Astrocyte of the hippocampus (primary cell): Measurements from ENCODE around the gene SLC12A5.
A peak's percentile ranks its signal among the peaks of the same experiment; 100 is the strongest.
"Not testable (repeated sequence)": the region's sequence is repeated elsewhere in the genome, so short reads cannot be mapped to it uniquely, and the experiment has no call there.

Experiments
- DNase-seq: peaks from one replicate; pipeline ENCODE4 v3.0.0; 2011; ENCODE audit warnings: low read depth, low spot score

The SLC12A5 gene

DNA sequence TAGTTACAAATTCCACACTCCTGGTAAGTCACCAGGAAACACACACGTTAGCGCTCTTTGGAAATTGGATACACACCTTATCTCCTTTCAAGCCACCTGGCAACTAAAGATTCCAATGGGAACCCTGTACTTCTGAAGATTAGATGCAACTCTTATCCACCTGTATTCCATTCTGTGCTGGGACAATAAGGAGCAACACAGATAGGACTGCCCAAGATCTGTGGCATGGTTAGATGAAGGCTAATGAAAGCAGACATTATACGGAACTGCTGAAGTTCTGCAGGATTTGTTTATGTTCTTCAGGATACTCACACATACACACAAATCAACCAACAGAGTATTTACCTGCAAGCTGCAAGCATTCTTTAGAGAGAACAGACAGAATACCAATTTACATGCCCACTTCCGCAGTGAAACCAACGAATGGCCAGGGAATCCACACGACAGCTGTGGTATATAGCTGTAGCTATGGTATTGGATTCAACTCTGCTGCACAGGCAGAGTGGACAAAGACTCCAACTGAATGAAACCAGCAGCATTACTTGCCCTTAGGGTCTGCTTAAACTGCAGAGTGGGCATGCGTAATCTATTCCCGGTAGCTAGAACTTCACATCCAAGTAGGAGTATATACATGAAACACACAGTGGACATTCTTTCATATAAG, 48.8 kb downstream of the SLC12A5 start:
- DNase-seq, result no peak

DNA sequence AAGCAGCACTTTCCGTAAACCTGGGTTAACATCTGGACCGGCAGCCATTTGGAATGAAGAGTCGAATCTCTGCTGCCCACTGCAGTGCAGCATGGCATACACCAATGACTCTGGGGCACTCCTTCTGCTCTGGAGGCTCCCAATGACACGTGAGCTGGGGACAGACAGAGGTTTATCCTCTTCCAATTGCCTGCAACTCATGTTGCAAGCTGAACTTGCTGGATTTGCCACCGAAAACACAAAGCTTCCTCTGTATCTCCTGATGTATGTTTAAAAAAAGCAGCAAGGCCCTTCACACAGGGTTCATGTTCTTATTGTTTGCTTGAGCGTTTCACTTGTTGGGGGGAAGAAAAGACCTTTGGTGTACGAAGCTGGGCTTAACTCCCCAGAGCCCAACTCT, 49.9 kb downstream of the SLC12A5 start:
- no peak for DNase-seq

DNA sequence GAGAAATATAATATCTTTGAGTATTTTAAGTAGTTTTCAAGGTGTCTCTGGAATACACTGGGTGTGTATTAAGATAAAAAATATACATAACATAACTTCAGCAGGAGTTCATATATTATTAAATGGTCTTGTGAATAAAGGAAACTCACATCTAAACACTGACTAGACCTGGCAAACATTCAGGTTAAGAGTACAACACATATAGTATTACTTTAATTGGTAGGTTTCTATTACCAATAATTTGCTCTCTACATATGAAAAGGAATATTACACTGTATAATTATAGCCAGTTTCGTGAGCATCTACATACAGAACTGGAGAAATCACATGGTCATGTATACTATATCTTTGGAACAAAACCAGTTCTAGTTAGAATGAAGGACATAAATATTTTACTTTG, 52.1 kb downstream of the SLC12A5 start:
- DNase-seq, result no peak

DNA sequence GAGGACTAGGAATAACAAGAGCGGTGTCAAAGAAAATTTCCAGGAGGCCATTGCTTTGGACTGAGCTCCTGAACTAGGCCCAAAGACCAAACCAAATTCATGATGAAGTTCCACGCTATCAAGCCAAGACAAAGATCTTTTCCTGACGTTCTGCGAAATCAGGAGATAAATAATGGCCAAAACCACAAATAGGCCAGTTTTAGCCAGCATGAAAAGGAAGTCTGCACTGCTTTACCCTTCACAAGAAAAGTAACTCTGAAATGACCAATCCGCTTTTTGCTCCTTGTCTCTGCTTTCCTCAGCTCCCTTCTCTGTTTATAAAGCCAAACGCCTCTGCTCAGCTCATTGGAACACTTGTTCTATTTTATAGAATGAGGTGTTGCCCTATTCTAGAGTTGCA, 54.1 kb downstream of the SLC12A5 start:
- no peak for DNase-seq

DNA sequence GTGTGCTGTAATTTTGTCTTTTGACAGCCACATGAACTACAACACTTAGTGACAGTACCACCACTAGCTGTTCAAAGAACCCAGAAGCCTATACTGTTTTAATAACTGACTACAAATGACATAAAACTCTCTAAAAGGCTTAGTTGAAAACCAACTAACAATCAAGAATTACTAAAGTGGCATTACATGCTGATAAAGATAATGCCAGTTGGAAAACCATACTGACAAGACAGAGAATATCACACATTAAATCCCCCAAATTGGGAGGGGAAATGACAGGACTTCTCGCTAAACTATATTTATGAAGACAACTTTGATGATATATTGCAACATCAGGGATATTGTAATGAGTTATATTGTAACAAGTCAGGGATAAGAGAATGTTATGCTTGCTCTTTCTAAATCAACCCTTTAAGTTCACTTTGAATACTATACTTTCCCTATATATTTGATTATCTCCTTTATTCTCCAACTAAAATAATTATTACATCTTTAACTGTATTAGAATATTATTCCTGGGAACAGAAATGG, 54.6 kb downstream of the SLC12A5 start:
- DNase-seq, result no peak

DNA sequence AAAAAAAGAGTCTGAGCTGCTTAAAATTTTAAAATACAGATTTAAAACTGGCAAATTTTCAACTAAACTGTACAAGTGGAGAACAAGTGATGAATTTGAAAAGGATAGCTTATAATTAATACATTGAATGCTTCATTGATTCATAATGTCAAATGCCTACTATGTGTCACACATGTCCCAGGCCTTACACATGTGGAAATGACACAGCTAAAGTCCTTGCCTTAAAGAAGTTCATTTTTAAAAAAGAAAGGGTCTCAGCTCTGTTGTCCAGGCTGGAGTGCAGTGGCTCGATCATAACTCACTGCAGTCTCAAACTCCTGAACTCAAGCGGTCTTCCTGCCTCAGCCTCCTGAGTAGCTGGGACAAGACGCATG, 55.8 kb downstream of the SLC12A5 start:
- no peak for DNase-seq

DNA sequence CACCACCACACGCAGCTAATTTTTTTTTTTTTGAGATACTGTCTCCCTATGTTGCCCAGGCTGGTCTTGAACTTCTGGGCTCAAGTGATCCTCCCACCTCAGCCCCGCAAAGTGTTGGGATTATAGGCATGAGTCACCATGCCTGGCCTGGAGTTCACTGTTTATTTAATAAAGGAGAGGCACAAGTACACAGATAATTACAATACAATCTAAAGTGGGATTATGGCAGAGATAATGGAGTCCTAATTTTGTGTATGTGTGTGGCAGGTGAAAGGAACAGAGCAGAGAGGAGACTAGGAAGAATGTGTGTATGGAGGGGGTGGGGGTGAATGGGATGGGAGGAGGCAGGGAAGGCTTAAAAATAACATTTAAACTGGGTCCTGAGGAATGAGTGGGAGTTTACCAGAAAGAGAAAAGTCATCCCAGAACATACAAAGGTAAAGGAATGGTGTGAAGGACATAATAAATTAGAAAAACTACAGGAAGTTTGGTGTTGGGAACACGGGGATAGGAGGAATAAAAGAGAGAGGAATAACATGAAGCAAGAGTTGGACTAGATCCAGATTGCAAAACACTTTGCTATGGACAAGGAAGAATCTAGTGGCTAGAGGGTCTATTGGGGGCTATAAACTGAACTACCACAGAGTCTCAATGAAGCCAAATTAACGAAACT, 56.3 kb downstream of the SLC12A5 start:
- DNase-seq, result peak; percentile 19

DNA sequence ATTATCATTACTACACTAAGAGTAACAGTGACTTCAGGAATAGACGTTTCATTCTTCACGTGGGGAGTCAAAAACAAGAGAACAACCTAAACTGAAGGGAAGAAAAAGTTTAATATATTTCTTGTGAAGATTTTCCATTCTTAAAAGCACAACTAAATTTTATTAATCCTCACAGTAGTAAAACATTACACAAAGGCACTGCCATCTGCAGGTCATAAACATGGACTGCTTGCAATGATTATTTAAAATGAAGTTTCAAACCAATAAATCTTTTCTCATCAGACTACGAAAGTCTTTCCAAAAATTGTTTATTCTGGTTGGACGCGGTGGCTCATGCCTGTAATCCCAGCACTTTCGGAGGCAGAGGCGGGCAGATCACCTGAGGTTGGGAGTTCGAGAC, 58.1 kb downstream of the SLC12A5 start:
- DNase-seq, result no peak

DNA sequence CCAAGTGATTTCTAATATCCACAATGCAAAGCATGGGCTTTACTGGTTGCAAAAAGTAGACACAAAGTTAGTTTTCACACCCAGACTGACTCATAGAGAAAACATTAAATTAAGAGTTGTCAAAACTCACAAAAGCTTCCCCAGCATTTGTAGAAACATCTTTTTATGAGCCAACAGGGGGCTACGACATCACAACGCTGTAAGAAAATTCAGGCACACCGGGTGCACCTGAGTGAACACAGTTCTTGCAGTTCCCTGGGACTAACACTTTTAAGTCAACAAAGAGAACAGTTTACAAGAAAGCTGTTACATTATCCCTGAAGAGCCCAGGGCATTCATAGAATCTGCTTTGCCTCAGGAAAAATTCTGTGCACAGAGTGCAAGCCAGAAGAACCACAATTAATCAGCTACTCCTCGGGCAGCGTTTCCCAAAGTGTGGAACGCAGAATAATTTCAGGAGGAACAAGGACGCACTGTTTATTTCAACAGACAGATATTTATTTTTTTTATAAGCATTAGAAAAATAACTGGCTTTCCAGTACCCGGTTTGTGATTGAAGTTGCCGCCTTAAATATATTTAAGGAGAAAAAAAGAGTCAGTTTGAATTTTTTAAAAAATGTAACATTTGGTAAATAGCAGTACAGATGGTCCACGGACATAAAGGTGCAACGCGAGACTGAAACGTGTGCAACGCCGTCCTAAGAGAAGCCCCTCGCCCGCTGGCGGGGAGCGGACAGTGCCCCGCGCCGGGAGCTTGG, 59.6 kb downstream of the SLC12A5 start:
- DNase-seq, result peak; percentile 49

DNA sequence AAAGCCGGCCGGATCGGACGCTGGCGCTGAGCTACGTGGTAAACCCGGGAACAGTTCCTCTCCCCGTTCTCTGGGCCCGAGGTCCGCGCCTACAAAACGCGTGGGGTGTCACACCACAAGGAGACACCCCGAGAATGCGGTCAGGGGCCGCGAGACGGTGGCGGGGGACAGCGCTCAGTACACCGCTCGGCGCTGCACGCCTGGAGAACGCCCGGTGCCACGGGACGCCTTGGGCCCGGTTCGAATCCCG, 60.1 kb downstream of the SLC12A5 start:
- no peak for DNase-seq

DNA sequence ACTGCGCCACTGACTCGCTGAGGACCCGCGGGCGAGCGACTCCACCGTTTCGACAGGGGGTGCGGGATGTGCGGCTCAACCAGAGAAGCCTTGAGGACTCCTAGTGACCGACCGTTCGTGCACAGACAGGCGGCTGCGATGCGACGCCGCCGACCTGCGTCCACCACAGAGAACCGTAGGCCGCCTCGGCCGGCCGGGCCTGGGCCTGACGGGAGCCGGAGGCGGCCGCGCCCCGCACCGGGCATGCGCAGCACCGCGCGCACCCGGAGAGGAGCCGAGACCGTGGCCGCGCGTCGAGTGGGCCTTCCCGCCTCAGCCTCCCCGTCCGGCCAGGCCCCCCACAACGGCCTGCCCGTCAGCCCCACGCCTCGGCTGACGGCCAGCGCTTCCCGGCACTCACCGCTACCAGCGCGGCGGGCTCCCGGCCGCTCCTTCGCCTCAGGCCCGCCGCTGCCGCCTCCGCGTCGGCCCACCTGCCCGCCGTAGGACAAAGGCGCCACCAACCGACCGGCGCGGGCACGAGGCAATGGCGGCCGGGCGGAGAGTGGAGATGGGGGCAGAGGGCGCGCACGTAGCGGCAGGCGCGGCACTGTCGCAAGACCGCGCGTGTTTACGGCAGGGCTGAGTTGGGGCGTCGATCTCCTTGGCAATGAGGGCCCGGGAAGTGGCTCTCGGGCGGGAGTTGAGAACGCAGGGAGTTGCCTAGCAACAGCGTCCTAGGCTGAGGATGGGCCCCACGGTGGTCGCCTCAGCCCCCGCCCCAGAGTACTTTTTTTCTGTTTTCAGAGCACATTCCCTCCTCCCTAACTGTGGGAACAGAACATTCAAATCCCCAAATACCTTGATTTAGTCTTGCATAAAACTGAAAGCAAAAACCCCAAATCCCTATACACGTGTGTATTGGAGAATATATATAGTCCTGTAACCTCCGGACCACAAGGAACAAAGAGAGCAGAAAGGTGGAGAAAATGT, 60.7 kb downstream of the SLC12A5 start, which contains the start of gene NCOA5:
Gene NCOA5, minus strand, starts transcription at position 546 of the 972 bp plus-strand sequence. CDS start 10,538 bp downstream, outside the sequence.
- DNase-seq, result peak; percentile 98

DNA sequence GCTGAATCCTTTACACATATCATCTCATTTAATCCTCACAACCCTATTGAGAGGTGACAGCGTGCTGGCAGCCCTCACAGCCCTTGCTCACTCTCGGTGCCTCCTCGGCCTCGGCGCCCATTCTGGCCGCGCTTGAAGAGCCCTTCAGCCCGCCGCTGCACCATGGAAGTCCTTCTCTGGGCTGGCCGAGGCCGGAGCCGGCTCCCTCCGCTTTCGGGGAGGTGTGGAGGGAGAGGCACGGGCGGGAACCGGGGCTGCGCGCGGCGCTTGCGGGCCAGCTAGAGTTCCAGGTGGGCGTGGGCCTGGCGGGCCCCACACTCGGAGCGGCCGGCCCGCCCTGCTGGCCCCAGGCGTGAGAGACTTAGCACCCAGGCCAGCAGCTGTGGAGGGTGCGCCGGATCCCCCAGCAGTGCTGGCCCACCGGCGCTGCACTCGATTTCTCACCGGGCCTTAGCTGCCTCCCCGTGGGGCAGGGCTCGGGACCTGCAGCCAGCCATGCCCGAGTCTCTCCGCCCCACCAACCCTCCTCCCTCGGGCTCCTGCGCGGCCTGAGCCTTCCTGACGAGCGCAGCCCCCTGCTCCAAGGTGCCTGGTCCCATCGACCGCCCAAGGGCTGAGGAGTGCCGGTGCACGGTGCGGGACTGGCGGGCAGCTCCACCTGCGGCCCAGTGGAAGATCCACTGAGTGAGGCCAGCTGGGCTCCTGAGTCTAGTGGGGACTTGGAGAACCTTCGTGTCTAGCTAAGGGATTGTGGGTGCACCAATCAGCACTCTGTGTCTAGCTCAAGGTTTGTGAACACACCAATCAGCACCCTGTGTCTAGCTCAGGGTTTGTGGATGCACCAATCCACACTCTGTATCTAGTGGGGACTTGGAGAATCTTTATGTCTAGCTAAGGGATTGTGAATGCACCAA, 62.9 kb downstream of the SLC12A5 start:
- not testable (repeated sequence) for DNase-seq

DNA sequence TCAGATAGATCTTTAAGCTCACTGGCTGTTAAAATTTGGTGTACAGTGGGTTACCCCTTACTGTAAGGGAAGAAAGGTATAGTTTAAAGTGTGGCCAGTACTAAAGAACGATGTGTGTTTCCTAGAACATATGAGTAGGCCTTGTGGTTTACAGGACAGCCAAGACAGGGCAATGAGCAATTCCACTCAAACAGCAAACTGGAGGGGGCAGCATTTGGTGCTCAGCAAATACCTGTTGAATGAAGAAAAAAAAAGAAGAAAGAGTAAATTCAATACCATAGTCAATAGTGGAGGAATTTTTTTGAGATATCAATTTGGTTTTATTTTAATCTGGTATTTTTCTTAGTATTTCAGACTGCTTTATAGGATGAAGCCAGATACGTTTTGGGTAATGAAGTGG, 64.5 kb downstream of the SLC12A5 start:
- DNase-seq, result no peak

DNA sequence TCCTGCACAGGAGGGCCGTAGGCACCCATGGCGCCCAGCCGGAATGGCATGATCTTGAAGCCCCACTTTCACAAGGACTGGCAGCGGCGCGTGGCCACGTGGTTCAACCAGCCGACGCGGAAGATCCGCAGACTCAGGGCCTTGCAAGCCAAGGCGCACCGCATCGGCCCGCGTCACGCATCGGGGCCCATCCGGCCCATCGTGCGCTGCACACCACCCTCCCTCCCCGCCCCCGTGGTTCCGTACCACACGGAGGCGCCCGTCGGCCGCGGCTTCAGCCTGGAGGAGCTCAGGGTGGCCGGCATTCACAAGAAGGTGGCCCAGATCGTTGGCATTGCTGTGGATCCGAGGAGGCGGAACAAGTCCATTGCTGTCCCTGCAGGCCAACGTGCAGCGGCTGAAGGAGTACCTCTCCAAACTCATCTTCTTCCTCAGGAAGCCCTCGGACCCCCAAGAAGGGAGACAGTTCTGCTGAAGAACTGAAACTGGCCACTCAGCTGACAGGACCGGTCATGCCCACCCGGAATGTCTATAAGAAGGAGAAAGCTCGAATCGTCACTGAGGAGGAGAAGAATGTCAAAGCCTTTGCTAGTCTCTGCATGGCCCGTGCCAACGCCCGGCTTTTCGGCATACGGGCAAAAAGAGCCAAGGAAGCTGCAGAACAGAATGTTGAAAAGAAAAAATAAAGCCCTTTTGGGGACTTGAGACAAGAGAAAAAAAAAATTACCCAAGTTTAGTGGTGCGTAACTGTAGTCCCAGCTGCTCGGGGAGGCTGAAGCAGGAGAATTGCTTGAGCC, 70.7 kb downstream of the SLC12A5 start:
- DNase-seq, result no peak

DNA sequence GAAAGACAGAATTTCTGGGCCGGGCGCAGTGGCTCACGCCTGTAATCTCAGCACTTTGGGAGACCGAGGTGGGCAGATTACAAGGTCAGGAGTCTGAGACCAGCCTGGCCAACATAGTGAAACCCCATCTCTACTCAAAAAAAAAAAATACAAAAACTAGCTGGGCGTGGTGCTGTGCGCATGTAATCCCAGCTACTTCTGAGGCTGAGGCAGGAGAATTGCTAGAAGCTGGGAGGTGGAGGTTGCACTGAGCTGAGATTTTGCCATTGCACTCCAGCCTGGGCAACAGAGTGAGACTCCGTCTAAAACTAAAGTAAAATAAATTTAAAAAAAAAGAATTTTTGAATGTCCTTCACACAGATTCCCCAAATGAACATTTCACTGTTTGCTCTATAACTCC, 71.4 kb downstream of the SLC12A5 start:
- not testable (repeated sequence) for DNase-seq

DNA sequence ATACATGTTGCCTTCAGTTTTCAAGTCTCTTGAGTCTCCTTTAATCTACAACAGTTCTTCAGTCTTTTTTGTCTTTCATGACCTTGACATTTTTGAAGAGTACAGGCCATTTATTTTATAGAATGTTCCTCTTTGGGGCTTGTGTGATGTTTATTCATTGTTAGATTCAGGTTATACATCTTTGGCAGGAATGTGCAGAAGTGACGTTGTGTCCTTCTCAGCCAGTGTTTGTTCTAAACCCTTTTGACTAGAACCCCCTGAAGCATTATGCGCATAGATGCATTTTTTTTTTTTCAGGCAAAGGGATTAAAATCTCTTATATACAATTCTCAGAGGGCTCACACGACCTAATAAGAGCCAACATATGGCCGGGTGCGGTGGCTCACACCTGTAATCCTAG, 72.0 kb downstream of the SLC12A5 start:
- no peak for DNase-seq

DNA sequence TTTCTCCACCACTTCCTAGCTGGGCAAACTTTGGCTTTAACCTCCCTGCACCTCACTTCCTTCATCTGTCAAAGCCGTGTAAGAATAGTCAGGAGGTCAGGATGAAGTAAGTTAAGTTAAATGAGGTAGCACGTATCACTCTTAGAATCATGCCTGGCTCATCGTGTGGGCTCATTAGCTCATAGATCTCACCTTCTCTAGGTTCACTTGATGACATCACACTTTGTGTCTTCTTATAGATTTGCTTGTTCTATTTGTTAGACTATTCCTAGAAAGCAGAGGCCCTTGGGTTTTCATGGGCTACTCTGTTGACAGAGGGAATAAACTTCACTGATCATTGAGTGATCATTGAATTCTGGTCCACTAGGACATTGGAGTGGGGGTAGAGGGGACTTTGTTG, 72.9 kb downstream of the SLC12A5 start:
- DNase-seq, result no peak

DNA sequence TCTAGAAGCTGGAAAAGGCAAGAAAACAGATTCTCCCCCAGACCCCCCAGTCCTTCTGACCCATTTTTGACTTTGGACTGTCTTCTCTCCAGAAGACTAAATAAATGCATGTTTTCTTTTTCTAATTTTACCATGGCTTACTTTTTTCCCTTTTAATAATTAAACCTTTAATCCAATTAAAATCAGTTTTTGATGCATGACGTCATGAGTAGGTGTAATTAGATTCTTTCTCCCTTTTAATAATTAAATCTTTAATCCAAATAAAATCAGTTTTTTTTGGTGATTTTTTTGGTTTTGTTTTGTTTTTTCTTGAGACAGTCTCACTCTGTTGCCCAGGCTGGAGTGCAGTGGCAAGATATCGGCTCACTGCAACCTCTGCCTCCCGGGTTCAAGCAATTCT, 73.9 kb downstream of the SLC12A5 start:
- no peak for DNase-seq

DNA sequence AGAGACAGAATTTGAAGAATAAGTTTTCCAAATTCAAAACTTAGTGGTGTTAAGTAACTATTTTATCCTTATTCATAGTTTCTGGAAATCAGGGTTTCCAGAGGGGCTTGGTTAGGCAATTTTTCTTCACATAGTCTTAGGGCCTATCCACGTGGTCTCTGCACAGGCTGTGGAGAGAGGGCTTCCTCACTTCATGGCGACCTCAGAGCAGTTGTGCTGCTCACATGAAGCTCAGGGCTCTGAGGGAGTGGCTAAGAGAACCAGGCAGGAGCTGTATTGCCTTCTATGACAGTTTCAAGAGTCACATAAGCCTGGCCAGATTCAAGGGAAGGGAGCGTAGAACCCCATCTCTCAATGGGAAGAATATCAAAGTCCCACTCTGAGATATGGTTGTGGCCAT, 75.2 kb downstream of the SLC12A5 start:
- no peak for DNase-seq

DNA sequence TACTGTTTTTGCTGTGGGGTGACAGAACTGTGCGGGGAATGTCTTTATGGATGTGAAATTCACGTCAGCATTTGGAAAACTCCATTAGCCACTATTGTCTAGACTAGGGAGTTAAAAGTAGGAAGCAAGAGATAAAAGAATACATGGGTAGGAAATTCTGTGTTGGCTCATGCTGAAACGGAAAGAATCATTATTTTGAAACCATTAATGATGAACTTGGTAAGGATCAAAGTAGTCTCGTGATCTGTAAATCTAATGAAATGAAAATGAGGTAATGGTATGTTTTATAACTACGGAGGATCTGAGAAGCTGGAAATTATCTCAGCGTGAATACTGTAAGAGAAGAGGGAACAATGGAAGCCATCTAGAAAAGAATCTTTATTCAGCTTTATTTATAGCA, 78.0 kb downstream of the SLC12A5 start:
- DNase-seq, result no peak
